Activated CD8-positive, alpha-beta T cell treated with anti-CD3 and anti-CD28 coated beads for 36 hours (primary cell): Measurements from ENCODE around the gene SIRPA. TPM values are rescaled to one million over a fixed set of nuclear protein-coding genes. Genes with fewer than 3 reads are reported as not detected.

Experiments
- ATAC-seq: fragments of 200-7000 bp; cut with Tn5 transposase; one replicate; pipeline ENCODE4 v1.10.0; 2021; ENCODE audit warnings: mild to moderate bottlenecking, moderate library complexity
- CTCF ChIA-PET: fragments of 350-600 bp; sonication (Branson Sonifier 250); formaldehyde crosslinking; loops from one replicate; lab custom pipeline; 2021; ENCODE audit warnings: antibody characterized with exemption; lab: Charles Lee
- POLR2A ChIA-PET: fragments of 350-600 bp; sonication (Branson Sonifier 250); formaldehyde crosslinking; loops from one replicate; lab custom pipeline; 2021; ENCODE audit warnings: antibody characterized with exemption; lab: Charles Lee
- DNase-seq: peaks from one replicate; pipeline ENCODE4 v3.0.0-alpha.2; 2020
- H3K27ac Mint-ChIP-seq: one replicate; pipeline ENCODE4 v1.8.0; 2021; ENCODE audit warnings: mild to moderate bottlenecking, mixed read lengths
- H3K27me3 Mint-ChIP-seq: one replicate; pipeline ENCODE4 v1.8.0; 2021; ENCODE audit warnings: mixed read lengths
- H3K36me3 Mint-ChIP-seq: one replicate; pipeline ENCODE4 v1.8.0; 2021; ENCODE audit warnings: low read depth, mixed read lengths
- H3K4me1 Mint-ChIP-seq: one replicate; pipeline ENCODE4 v1.8.0; 2021; ENCODE audit warnings: low read depth, mixed read lengths
- H3K4me3 Mint-ChIP-seq: one replicate; pipeline ENCODE4 v1.8.0; 2021; ENCODE audit warnings: mild to moderate bottlenecking, moderate library complexity, mixed read lengths
- H3K9me3 Mint-ChIP-seq: one replicate; pipeline ENCODE4 v1.8.0; 2021; ENCODE audit warnings: mixed read lengths
- CTCF ChIP-seq: fragments of 200-600 bp; IDR thresholded peaks from one replicate; pipeline ENCODE4 v1.8.0; 2022; ENCODE audit warnings: antibody characterized with exemption, mild to moderate bottlenecking
- intact Hi-C: fragments of 100-400 bp; cut with micrococcal nuclease; formaldehyde crosslinking; loops from one replicate; pipeline ENCODE4 v1.10.0; 2022
- total RNA-seq, 2 experiments: library from RNA; stranded (reverse); gene quantifications; one replicate each; pipeline ENCODE4 v1.2.3, GENCODE V29; 2021

SIRPA gene
- total RNA-seq, 2 experiments from 2014 or later, result 0.09 TPM

- no peak overlapping the region for H3K27ac Mint-ChIP-seq
- DNase-seq, result no peak
- POLR2A ChIA-PET, result no interaction called here
- CTCF ChIA-PET, result interaction anchor here (1.5 kb wide), 1 partner anchor 46 kb away, joined by 5 read pairs; no protein-coding TSS in a partner anchor
- intact Hi-C loops, result no loop called here
- H3K36me3 Mint-ChIP-seq, result no peaks in the 10 kb centered on the region
- H3K4me3 Mint-ChIP-seq, result no peak overlapping the region
- peaks cover 3% of the 10 kb centered on the region for H3K27me3 Mint-ChIP-seq
- peaks cover 22% of the 10 kb centered on the region for H3K4me1 Mint-ChIP-seq
- TF ChIP-seq CTCF, result no peak
- H3K9me3 Mint-ChIP-seq, result peaks cover 3% of the 10 kb centered on the region
- no peak for ATAC-seq
These were observed 46.8 kb upstream of the SIRPA start for GRCh38 chr20:1848373-1848772.

- Mint-ChIP-seq H3K9me3 (peaks cover 3% of the 10 kb centered on the region), H3K27me3 (peaks cover 7% of the 10 kb centered on the region), H3K36me3 (no peaks in the 10 kb centered on the region), H3K4me3 (no peak overlapping the region), H3K27ac (peak overlapping the region; percentile 75), H3K4me1 (peaks cover 13% of the 10 kb centered on the region)
- ChIA-PET POLR2A (interaction anchor here (0.7 to 1.0 kb wide), 2 partner anchors 9 to 502 kb away, joined by 3 to 5 read pairs; no protein-coding TSS in a partner anchor), CTCF (interaction anchor here (0.7 to 1.3 kb wide), 4 partner anchors 49 to 349 kb away, joined by 3 to 4 read pairs (median 3); no protein-coding TSS in a partner anchor)
- intact Hi-C loops, result no loop called here
- ATAC-seq (no peak), DNase-seq (no peak)
- TF ChIP-seq CTCF, result no peak
These were observed 43.8 kb upstream of the SIRPA start for GRCh38 chr20:1851396-1851795.

DNA sequence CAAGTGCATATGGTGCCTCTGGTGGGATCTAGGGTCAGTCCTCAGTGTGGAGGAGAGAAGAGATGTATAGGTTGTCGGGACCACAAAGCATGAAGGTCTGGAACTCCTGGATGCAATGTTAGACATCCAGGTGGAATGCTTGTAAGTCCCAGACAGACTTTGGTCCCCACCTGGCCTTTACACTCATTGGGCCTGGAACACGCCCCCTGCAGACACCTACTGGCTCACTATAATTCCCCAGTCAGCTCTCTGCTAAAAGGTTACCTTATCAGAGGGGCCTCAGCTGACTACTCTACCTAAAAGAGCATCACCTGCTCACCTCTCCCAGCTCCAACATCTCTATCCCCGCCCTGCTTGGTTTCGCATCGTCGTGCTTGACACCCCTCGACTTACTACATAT lies 41.7 kb upstream of the SIRPA start:
- Mint-ChIP-seq H3K9me3 (no peaks in the 10 kb centered on the region), H3K36me3 (no peaks in the 10 kb centered on the region), H3K27me3 (peaks cover 4% of the 10 kb centered on the region), H3K27ac (no peak overlapping the region), H3K4me1 (peaks cover 13% of the 10 kb centered on the region), H3K4me3 (no peak overlapping the region)
- ChIA-PET POLR2A (no interaction called here), CTCF (no interaction called here)
- intact Hi-C loops, result no loop called here
- TF ChIP-seq CTCF, result no peak
- ATAC-seq (no peak), DNase-seq (no peak)

DNA sequence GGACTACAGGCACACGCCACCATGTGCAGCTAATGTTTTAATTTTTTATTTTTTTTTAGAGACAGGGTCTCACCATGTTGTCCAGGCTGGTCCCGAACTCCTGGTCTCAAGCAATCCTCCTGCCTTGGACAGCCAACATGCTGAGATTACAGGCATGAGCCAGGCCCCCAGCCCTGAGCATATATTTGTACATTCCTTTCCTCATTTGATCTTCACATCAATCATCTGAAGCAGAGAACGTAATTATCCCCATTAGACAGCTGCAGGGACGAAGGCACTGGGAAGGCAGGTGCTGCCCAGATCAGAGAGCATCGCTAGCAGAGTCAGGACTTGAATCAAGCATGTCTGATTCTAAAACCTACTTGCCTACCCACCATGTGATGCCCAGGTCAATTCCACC lies 41.0 kb upstream of the SIRPA start:
- Mint-ChIP-seq H3K9me3 (no peaks in the 10 kb centered on the region), H3K4me1 (peaks cover 13% of the 10 kb centered on the region), H3K4me3 (no peak overlapping the region), H3K27ac (no peak overlapping the region), H3K27me3 (peaks cover 4% of the 10 kb centered on the region), H3K36me3 (no peaks in the 10 kb centered on the region)
- ATAC-seq (no peak), DNase-seq (no peak)
- intact Hi-C loops, result no loop called here
- no peak for TF ChIP-seq CTCF
- ChIA-PET CTCF (no interaction called here), POLR2A (no interaction called here)

DNA sequence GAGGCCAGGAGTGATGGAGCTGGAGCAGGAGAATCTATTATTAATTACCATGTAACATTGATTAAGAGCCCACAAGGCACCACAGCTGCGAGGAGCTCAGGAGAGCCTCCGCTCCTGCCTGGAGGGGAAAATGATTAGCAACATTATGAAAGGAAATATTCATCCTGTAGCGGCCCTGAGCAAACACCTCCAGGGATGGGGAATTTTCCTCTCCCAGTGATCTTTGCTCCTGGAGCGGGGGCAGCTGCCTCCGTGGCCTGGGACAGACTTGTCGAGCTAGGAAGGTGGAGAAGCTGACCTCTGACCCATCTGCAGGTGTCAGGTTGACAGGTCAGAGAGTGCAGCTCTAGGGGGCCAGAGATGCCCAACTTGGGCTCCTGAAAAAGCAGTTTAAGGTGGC lies 40.1 kb upstream of the SIRPA start:
- POLR2A ChIA-PET, result interaction anchor here (0.8 to 0.9 kb wide), 2 partner anchors 10 to 16 kb away, joined by 3 read pairs; no protein-coding TSS in a partner anchor
- TF ChIP-seq CTCF, result no peak
- H3K27me3 Mint-ChIP-seq, result peaks cover 4% of the 10 kb centered on the region
- CTCF ChIA-PET, result no interaction called here
- H3K4me3 Mint-ChIP-seq, result no peak overlapping the region
- ATAC-seq (no peak), DNase-seq (no peak)
- H3K9me3 Mint-ChIP-seq, result no peaks in the 10 kb centered on the region
- no peak overlapping the region for H3K27ac Mint-ChIP-seq
- peaks cover 11% of the 10 kb centered on the region for H3K4me1 Mint-ChIP-seq
- H3K36me3 Mint-ChIP-seq, result no peaks in the 10 kb centered on the region
- intact Hi-C loops, result no loop called here
